ENCODE measurements around the gene NYAP1.
"Not testable (repeated sequence)": the region's sequence is repeated elsewhere in the genome, so short reads cannot be mapped to it uniquely, and the experiment has no call there.

Gene NYAP1

DNA sequence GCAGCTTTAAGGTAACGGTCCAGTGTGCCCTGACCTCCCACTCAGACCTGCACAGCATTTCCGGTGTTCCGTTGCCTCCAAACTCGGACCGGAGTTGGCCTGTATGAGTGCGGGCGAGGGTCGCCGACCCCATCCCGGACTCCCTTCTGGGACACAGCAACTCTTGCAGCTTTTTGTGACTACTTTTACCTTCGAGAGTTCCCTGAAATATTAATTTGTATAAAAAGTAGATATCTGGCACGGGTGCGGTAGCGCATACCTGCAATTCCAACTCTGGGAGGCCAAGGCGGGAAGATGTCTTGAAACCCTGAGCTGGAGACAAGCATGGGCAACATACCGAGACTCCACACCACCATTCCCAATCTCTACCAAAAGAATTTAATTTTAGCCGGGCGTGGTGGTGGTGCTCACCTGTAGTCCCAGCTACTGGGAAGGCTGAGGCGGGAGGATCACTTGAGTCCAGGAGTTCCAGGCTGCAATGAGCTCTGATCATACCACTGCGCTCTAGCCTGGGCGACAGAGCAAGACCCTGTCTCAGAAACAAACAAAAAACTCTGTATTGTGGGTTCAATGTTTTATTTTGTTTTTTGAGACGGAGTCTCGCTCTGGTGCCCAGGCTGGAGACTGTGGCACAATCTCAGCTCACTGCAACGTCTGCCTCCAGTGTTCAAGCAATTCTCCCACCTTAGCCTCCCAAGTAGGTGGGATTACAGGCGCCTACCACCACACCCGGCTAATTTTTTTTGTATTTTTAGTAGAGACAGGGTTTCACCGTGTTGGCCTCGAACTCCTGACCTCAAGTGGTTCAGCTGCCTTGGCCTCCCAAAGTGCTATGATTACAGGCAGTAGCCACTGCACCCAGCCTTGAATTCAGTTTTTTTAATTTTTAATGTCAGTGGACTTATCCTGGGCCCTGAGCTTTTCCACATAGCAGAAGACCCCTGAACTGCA lies 46.3 kb upstream of the NYAP1 start:
- DNase-seq, result no peak
- Histone ChIP-seq H3K4me1 (ENCODE audit: control insufficient read depth, insufficient read depth, low read depth, low read length) (peaks cover 15% of the 10 kb centered on the region), H3K9me3 (ENCODE audit: control insufficient read depth, low read length) (no peaks in the 10 kb centered on the region), H3K4me2 (ENCODE audit: low read length, poor library complexity, severe bottlenecking) (no peak overlapping the region), H3K36me3 (ENCODE audit: control insufficient read depth in 1 of 2, insufficient read depth in 2 of 2, low read depth in 1 of 2, low read length in 2 of 2) (peaks cover 26 to 31% of the 10 kb centered on the region in 2 experiments), H3K79me1 (replicated peaks; ENCODE audit: low read length, poor library complexity, severe bottlenecking) (peaks cover 4% of the 10 kb centered on the region), H4K8ac (ENCODE audit: low read length) (peak overlapping the region; percentile 29), H3K4ac (ENCODE audit: low read depth in 1 of 2, low read length in 2 of 2) (no peak overlapping the region), H3K18ac (ENCODE audit: low read depth in 1 of 2, low read length in 2 of 2) (peak overlapping the region in 1 of 2 experiments; percentile 49), H2BK5ac (ENCODE audit: low read depth, low read length, poor library complexity, severe bottlenecking) (no peak overlapping the region), H2BK12ac (ENCODE audit: low read length in 2 of 2) (peak overlapping the region in 1 of 2 experiments; percentile 74), H3K14ac (ENCODE audit: low read length in 2 of 2) (no peak overlapping the region), H2BK15ac (ENCODE audit: low read depth, poor library complexity, severe bottlenecking) (peak overlapping the region; percentile 61), H3K4me3 (ENCODE audit: insufficient read depth in 1 of 2, low read depth in 1 of 2, low read length in 2 of 2) (peak overlapping the region in 1 of 2 experiments; percentile 89), H2AK5ac (ENCODE audit: low read length, severe bottlenecking) (peak overlapping the region; percentile 88), H2AFZ (ENCODE audit: low read depth, low read length) (no peak overlapping the region), H2BK120ac (ENCODE audit: low read depth, low read length) (no peak overlapping the region), H3K9ac (ENCODE audit: low read length) (peak overlapping the region; percentile 90), H4K91ac (ENCODE audit: low read length) (no peak overlapping the region), H3K27ac (ENCODE audit: low read length, poor library complexity, severe bottlenecking) (peak overlapping the region; percentile 8), H3K23ac (ENCODE audit: low read length in 2 of 2) (no peak overlapping the region), H3K27me3 (ENCODE audit: control insufficient read depth in 1 of 2, insufficient read depth in 1 of 2, low read length in 2 of 2) (no peaks in the 10 kb centered on the region)
- 97% methylated on average over 28 of the region's 28 CpGs for WGBS

DNA sequence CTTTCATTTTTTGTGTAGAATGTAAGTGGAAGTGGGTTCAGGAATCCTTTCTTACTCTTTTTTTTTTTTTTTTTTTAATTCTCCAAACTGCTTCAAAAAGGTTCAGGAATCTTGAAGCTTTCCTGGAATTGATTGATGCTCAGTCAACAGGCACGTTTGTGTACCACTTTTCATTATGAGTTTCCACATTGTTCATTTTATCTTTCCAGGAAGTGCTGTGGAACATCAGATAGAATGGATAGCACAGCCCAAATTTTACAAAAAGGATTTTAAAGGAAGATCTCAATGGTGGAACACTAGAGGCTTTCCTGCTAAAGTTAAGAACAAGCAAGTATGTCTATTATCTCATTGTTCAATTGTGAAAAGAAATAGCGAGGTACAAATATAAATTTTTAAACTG lies 45.6 kb upstream of the NYAP1 start:
- Histone ChIP-seq H2BK5ac (ENCODE audit: low read depth, low read length, poor library complexity, severe bottlenecking) (no peak overlapping the region), H3K9me3 (ENCODE audit: control insufficient read depth, low read length) (no peaks in the 10 kb centered on the region), H3K4me3 (ENCODE audit: insufficient read depth in 1 of 2, low read depth in 1 of 2, low read length in 2 of 2) (no peak overlapping the region), H3K36me3 (ENCODE audit: control insufficient read depth in 1 of 2, insufficient read depth in 2 of 2, low read depth in 1 of 2, low read length in 2 of 2) (peaks cover 20 to 24% of the 10 kb centered on the region in 2 experiments), H3K18ac (ENCODE audit: low read depth in 1 of 2, low read length in 2 of 2) (no peak overlapping the region), H2BK12ac (ENCODE audit: low read length in 2 of 2) (no peak overlapping the region), H3K4me2 (ENCODE audit: low read length, poor library complexity, severe bottlenecking) (no peak overlapping the region), H3K4me1 (ENCODE audit: control insufficient read depth, insufficient read depth, low read depth, low read length) (peaks cover 12% of the 10 kb centered on the region), H3K23ac (ENCODE audit: low read length in 2 of 2) (no peak overlapping the region), H3K9ac (ENCODE audit: low read length) (no peak overlapping the region), H2BK15ac (ENCODE audit: low read depth, poor library complexity, severe bottlenecking) (peak overlapping the region; percentile 61), H3K4ac (ENCODE audit: low read depth in 1 of 2, low read length in 2 of 2) (no peak overlapping the region), H3K27me3 (ENCODE audit: control insufficient read depth in 1 of 2, insufficient read depth in 1 of 2, low read length in 2 of 2) (no peaks in the 10 kb centered on the region), H3K79me1 (replicated peaks; ENCODE audit: low read length, poor library complexity, severe bottlenecking) (peaks cover 4% of the 10 kb centered on the region), H2AFZ (ENCODE audit: low read depth, low read length) (no peak overlapping the region), H2BK120ac (ENCODE audit: low read depth, low read length) (no peak overlapping the region), H2AK5ac (ENCODE audit: low read length, severe bottlenecking) (no peak overlapping the region), H3K14ac (ENCODE audit: low read length in 2 of 2) (no peak overlapping the region), H4K8ac (ENCODE audit: low read length) (no peak overlapping the region), H3K27ac (ENCODE audit: low read length, poor library complexity, severe bottlenecking) (no peak overlapping the region), H4K91ac (ENCODE audit: low read length) (no peak overlapping the region)
- 69% methylated on average over 2 of the region's 2 CpGs for WGBS
- DNase-seq, result no peak

DNA sequence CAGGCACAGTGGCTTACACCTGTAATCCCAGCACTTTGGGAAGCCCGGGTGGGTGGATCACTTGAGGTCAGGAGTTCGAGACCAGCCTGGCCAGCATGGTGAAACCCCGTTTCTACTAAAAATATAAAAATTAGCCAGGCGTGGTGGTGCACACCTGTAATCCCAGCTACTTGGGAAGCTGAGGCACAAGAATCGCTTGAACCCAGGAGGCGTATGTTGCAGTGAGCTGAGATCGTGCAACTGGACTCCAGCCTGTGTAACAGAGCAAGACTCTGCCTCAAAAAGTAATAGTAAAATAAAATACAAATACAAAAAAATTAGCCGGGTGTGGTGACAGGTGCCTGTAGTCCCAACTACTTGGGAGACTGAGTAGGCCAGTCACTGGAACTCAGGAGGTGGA lies 45.0 kb upstream of the NYAP1 start:
- H3K27ac ChIP-seq (ENCODE audit: low read length, poor library complexity, severe bottlenecking); H2BK15ac ChIP-seq (ENCODE audit: low read depth, poor library complexity, severe bottlenecking); H3K27me3 ChIP-seq (ENCODE audit: control insufficient read depth in 1 of 2, insufficient read depth in 1 of 2, low read length in 2 of 2); H2BK5ac ChIP-seq (ENCODE audit: low read depth, low read length, poor library complexity, severe bottlenecking); H3K23ac ChIP-seq (ENCODE audit: low read length in 2 of 2); H2AK5ac ChIP-seq (ENCODE audit: low read length, severe bottlenecking); H4K8ac ChIP-seq (ENCODE audit: low read length); H2BK12ac ChIP-seq (ENCODE audit: low read length in 2 of 2); H3K14ac ChIP-seq (ENCODE audit: low read length in 2 of 2); H3K9me3 ChIP-seq (ENCODE audit: control insufficient read depth, low read length); H3K79me1 ChIP-seq (replicated peaks; ENCODE audit: low read length, poor library complexity, severe bottlenecking); H3K9ac ChIP-seq (ENCODE audit: low read length); H3K4me3 ChIP-seq (ENCODE audit: insufficient read depth in 1 of 2, low read depth in 1 of 2, low read length in 2 of 2); H4K91ac ChIP-seq (ENCODE audit: low read length); H3K18ac ChIP-seq (ENCODE audit: low read depth in 1 of 2, low read length in 2 of 2); DNase-seq; H3K4ac ChIP-seq (ENCODE audit: low read depth in 1 of 2, low read length in 2 of 2); H3K4me2 ChIP-seq (ENCODE audit: low read length, poor library complexity, severe bottlenecking); H2BK120ac ChIP-seq (ENCODE audit: low read depth, low read length); H2AFZ ChIP-seq (ENCODE audit: low read depth, low read length): not testable (repeated sequence)
- H3K4me1 ChIP-seq (ENCODE audit: control insufficient read depth, insufficient read depth, low read depth, low read length), result peaks cover 12% of the 10 kb centered on the region
- H3K36me3 ChIP-seq (ENCODE audit: control insufficient read depth in 1 of 2, insufficient read depth in 2 of 2, low read depth in 1 of 2, low read length in 2 of 2), result peaks cover 14 to 18% of the 10 kb centered on the region in 2 experiments
- WGBS, result 98% methylated on average over 8 of the region's 8 CpGs

DNA sequence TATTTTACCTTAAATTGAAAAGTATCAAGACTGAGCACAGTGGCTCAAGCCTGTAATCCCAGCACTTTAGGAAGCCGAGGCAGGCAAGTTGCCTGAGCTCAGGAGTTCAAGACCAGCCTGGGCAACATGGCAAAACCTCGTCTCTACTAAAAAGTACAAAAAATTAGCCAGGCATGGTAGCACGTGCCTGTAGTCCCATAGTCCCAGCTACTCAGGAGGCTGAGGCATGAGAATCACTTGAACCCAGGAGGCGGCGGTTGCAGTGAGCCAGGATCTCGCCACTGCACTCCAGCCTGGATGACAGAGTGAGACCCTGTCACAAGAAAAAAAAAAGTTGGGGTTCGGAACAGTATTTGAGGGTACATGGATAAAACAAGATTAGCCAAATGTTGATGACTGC lies 44.5 kb upstream of the NYAP1 start:
- peak overlapping the region; percentile 27 for H2BK120ac ChIP-seq (ENCODE audit: low read depth, low read length)
- H3K4ac ChIP-seq (ENCODE audit: low read depth in 1 of 2, low read length in 2 of 2), result peak overlapping the region; percentile 31 to 52
- not testable (repeated sequence) for DNase-seq; H2BK5ac ChIP-seq (ENCODE audit: low read depth, low read length, poor library complexity, severe bottlenecking); H3K79me1 ChIP-seq (replicated peaks; ENCODE audit: low read length, poor library complexity, severe bottlenecking); H2AFZ ChIP-seq (ENCODE audit: low read depth, low read length); H3K4me3 ChIP-seq (ENCODE audit: insufficient read depth in 1 of 2, low read depth in 1 of 2, low read length in 2 of 2); H3K14ac ChIP-seq (ENCODE audit: low read length in 2 of 2); H3K27ac ChIP-seq (ENCODE audit: low read length, poor library complexity, severe bottlenecking); H3K27me3 ChIP-seq (ENCODE audit: control insufficient read depth in 1 of 2, insufficient read depth in 1 of 2, low read length in 2 of 2); H3K9ac ChIP-seq (ENCODE audit: low read length); H4K91ac ChIP-seq (ENCODE audit: low read length); H2AK5ac ChIP-seq (ENCODE audit: low read length, severe bottlenecking); H3K9me3 ChIP-seq (ENCODE audit: control insufficient read depth, low read length); H3K23ac ChIP-seq (ENCODE audit: low read length in 2 of 2); H3K4me2 ChIP-seq (ENCODE audit: low read length, poor library complexity, severe bottlenecking)
- peak overlapping the region; percentile 44 for H2BK15ac ChIP-seq (ENCODE audit: low read depth, poor library complexity, severe bottlenecking)
- peaks cover 15% of the 10 kb centered on the region for H3K4me1 ChIP-seq (ENCODE audit: control insufficient read depth, insufficient read depth, low read depth, low read length)
- H3K36me3 ChIP-seq (ENCODE audit: control insufficient read depth in 1 of 2, insufficient read depth in 2 of 2, low read depth in 1 of 2, low read length in 2 of 2), result peaks cover 9 to 13% of the 10 kb centered on the region in 2 experiments
- WGBS, result 92% methylated on average over 6 of the region's 7 CpGs
- peak overlapping the region in 1 of 2 experiments; percentile 21 for H2BK12ac ChIP-seq (ENCODE audit: low read length in 2 of 2)
- H3K18ac ChIP-seq (ENCODE audit: low read depth in 1 of 2, low read length in 2 of 2), result peak overlapping the region in 1 of 2 experiments; percentile 11
- peak overlapping the region; percentile 35 for H4K8ac ChIP-seq (ENCODE audit: low read length)

Data from mesenchymal stem cell (in vitro differentiated cells and primary cell).